Measurements from ENCODE around the gene UBE2F. TPM values are rescaled to one million over a fixed set of nuclear protein-coding genes. Genes with fewer than 3 reads are reported as not detected.

The UBE2F gene
- polyA plus RNA-seq, 2 of the 4 experiments (the other 2 are of a cell fraction) = 49.7 to 81.1 TPM

DNA sequence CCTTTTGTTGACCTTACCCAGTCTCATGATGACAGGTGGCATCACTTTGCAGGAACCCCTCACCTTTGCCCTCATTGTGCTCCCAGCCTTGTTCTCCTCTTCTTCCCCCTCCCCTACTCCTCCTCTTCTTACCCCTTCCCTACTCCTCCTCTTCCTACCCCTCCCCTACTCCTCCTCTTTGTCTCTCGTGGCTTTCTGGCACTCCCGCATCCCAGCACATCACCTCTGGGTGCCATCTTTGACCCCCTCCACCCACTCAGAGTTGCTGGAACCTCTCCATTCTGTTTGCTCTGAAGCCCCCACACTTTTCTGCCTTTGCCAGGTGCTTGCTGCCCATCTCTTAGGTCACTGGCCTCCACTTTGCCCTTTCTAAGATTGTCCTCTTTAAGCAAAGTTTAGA lies 17.1 kb downstream of the UBE2F start:
- POLR2A ChIA-PET = no interaction called here
- Histone ChIP-seq H3K4me2 (no peak overlapping the region), H3K9me3 (no peaks in the 10 kb centered on the region), H3K27ac (no peak overlapping the region), H3K4me3 (no peak overlapping the region), H3K4me1 (no peaks in the 10 kb centered on the region)
- TF ChIP-seq, protein P1, sequence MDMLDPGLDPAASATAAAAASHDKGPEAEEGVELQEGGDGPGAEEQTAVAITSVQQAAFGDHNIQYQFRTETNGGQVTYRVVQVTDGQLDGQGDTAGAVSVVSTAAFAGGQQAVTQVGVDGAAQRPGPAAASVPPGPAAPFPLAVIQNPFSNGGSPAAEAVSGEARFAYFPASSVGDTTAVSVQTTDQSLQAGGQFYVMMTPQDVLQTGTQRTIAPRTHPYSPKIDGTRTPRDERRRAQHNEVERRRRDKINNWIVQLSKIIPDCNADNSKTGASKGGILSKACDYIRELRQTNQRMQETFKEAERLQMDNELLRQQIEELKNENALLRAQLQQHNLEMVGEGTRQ (IDR thresholded peaks at IDR 0.05) = no peak
- no peak for TF ChIP-seq RCOR1 (IDR thresholded peaks at IDR 0.05; ENCODE audit: low read depth, low read length)
- no peak for TF ChIP-seq ZC3H11A (IDR thresholded peaks at IDR 0.05)
- no peak for TF ChIP-seq RARB (CRISPR knock-in tag; IDR thresholded peaks at IDR 0.05)
- TF ChIP-seq KDM5A (IDR thresholded peaks at IDR 0.05) = no peak
- no peak for TF ChIP-seq HOXB5 (CRISPR knock-in tag; IDR thresholded peaks at IDR 0.05)
- TF ChIP-seq HES2 (IDR thresholded peaks at IDR 0.05) = no peak
- TF ChIP-seq EHMT2 (IDR thresholded peaks at IDR 0.05; ENCODE audit: low read depth) = no peak
- TF ChIP-seq JUNB (IDR thresholded peaks at IDR 0.05) = no peak
- ATAC-seq (no peak), FAIRE-seq (no peak), DNase-seq (ENCODE audit: low read depth in 1 of 2, low spot score in 1 of 2) (no peak)
- CTCF ChIA-PET = no interaction called here
- WGBS (ENCODE audit: missing lambda C conversion rate) = 46% methylated on average over 2 of the region's 2 CpGs

DNA sequence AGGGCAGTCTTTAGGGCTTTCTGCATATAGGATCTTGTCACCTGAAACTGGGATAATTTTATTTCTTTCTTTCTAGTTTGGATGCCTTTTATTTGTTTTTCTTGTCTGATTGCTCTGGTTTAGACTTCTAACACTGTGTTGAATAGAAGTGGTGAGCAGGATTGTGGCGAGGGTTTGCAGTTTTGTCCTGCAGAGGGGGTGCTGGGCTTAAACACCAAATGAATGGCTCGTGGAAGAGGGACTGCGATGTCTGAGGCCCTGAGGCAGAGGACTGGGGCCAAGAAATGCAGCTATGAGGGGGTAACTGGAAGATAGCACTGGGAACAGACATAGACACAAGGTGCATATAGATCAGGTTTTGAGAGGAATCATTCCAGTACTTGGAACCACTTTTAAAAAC lies 20.5 kb downstream of the UBE2F start:
- no peak for ATAC-seq
- no peaks in the 10 kb centered on the region for H3K9me3 ChIP-seq
- DNase-seq (ENCODE audit: low read depth in 1 of 2, low spot score in 1 of 2) = no peak
- TF ChIP-seq NR3C1 (IDR thresholded peaks at IDR 0.05) = no peak
- no peak for TF ChIP-seq RNF2 (IDR thresholded peaks at IDR 0.05; ENCODE audit: borderline replicate concordance, low read depth)
- TF ChIP-seq HOXB5 (CRISPR knock-in tag; IDR thresholded peaks at IDR 0.05) = no peak
- TF ChIP-seq HDAC2 (IDR thresholded peaks at IDR 0.05) = no peak
- no peak for TF ChIP-seq EHF (CRISPR knock-in tag; IDR thresholded peaks at IDR 0.05)
- TF ChIP-seq MAFK (IDR thresholded peaks at IDR 0.05; ENCODE audit: partially characterized antibody) = no peak
- TF ChIP-seq CEBPB (IDR thresholded peaks at IDR 0.05) = no peak
- TF ChIP-seq FOXS1 (CRISPR knock-in tag; IDR thresholded peaks at IDR 0.05) = no peak
- no peak for TF ChIP-seq FOSL2 (IDR thresholded peaks at IDR 0.05)
- no peak for TF ChIP-seq FOSL2 (CRISPR knock-in tag; IDR thresholded peaks at IDR 0.05)
- TF ChIP-seq KDM5A (IDR thresholded peaks at IDR 0.05) = no peak
- TF ChIP-seq HOXB13 (CRISPR knock-in tag; IDR thresholded peaks at IDR 0.05; ENCODE audit: low read depth) = no peak
- no peak for TF ChIP-seq HOXA7 (CRISPR knock-in tag; IDR thresholded peaks at IDR 0.05)
- ChIA-PET POLR2A (no interaction called here), CTCF (no interaction called here)
- H3K27ac ChIP-seq = no peak overlapping the region
- H3K4me1 ChIP-seq = no peaks in the 10 kb centered on the region
- no peak overlapping the region for H3K4me2 ChIP-seq
- no peak overlapping the region for H3K4me3 ChIP-seq
- FAIRE-seq = no peak
- WGBS (ENCODE audit: missing lambda C conversion rate) = 88% methylated on average over 3 of the region's 3 CpGs

DNA sequence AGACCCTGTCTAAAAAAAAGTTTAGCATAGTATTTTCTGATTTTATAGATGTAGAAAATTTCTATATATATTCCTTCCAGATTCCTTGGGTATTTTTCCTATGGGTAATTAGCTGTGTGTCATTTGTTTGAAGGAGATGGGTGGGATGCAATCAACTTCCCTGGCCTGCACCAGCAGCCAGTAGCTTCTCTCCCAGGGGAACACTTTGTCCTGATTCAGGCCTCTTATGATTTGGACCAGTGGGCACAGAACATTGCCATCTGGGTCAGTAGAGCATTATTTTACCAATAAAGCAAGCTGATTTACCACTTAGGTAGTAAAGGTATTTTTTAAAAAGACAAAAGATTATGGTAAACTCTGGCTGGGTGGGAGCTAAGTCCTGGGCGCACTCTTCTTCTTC lies 26.9 kb downstream of the UBE2F start:
- 100% methylated on average over 1 of the region's 1 CpG for WGBS (ENCODE audit: missing lambda C conversion rate)
- no peak for DNase-seq (ENCODE audit: low read depth in 1 of 2, low spot score in 1 of 2)
- ATAC-seq = no peak
- POLR2A ChIA-PET = no interaction called here
- Histone ChIP-seq H3K9me3 (no peaks in the 10 kb centered on the region), H3K27ac (no peak overlapping the region), H3K4me1 (0 out of 3 replicates have a peak, but pooled peaks cover 5% of the 10 kb centered on the region), H3K4me3 (no peak overlapping the region), H3K4me2 (no peak overlapping the region)
- CTCF ChIA-PET = interaction anchor here (0.5 to 0.6 kb wide), 2 partner anchors 14 to 33 kb away, joined by 3 read pairs; no protein-coding TSS in a partner anchor
- FAIRE-seq = no peak
- TF ChIP-seq EP300 (IDR thresholded peaks at IDR 0.05) = no peak
- no peak for TF ChIP-seq EHF (CRISPR knock-in tag; IDR thresholded peaks at IDR 0.05)
- no peak for TF ChIP-seq POLR2AphosphoS2 (conservative IDR thresholded peaks at IDR 0.05; ENCODE audit: low read length)
- TF ChIP-seq RCOR1 (IDR thresholded peaks at IDR 0.05; ENCODE audit: low read depth, low read length) = no peak
- no peak for TF ChIP-seq ESRRA (IDR thresholded peaks at IDR 0.05; ENCODE audit: borderline replicate concordance, low read length)
- no peak for TF ChIP-seq ZC3H11A (IDR thresholded peaks at IDR 0.05)
- no peak for TF ChIP-seq SREBF2 (IDR thresholded peaks at IDR 0.05)
- TF ChIP-seq ZSCAN20 (CRISPR knock-in tag; IDR thresholded peaks at IDR 0.05) = no peak
- no peak for TF ChIP-seq ATOH8 (CRISPR knock-in tag; IDR thresholded peaks at IDR 0.05; ENCODE audit: low read depth)
- TF ChIP-seq MAX (IDR thresholded peaks at IDR 0.05) = no peak
- TF ChIP-seq TP53 (CRISPR knock-in tag; IDR thresholded peaks at IDR 0.05) = no peak
- no peak for TF ChIP-seq RFX5 (IDR thresholded peaks at IDR 0.05)

All from A549 (cell line).